Caco-2 (cell line): ENCODE data around the gene DNAH2. TPM values are rescaled to one million over a fixed set of nuclear protein-coding genes. Genes with fewer than 3 reads are reported as not detected.

ENCODE experiments used
- BruUV-seq: library from RNA; stranded (reverse); fragments of 400-500 nt; replicated peaks from 2 replicates; lab custom pipeline; 2021; lab: Mats Ljungman, UMichigan
- CTCF ChIA-PET: fragments of 300-600 bp; sonication (Branson Sonifier 250); formaldehyde crosslinking; loops from one replicate; lab custom pipeline; 2022; ENCODE audit warnings: antibody characterized with exemption; lab: Charles Lee
- POLR2A ChIA-PET: fragments of 300-600 bp; sonication (Branson Sonifier 250); formaldehyde crosslinking; loops from one replicate; lab custom pipeline; 2022; ENCODE audit warnings: antibody characterized with exemption; lab: Charles Lee
- DNase-seq, 2 experiments: peaks; one replicate each; pipeline versions ENCODE4 v3.0.0 to v3.0.0-alpha.2; 2020 to 2022
- H3K27me3 ChIP-seq: replicated peaks from 2 replicates; pipeline ENCODE4 v1.6.0; 2011; ENCODE audit warnings: low read length; ENCODE audit not compliant: control insufficient read depth, insufficient read depth
- H3K36me3 ChIP-seq: 2 replicates; pipeline ENCODE4 v1.5.1; 2011; ENCODE audit warnings: low read length; ENCODE audit not compliant: control insufficient read depth, insufficient read depth
- H3K4me1 ChIP-seq: fragments of 250-450 bp; sonication (Bioruptor Pico); 2 replicates; pipeline ENCODE4 v1.5.1; 2020; ENCODE audit warnings: mild to moderate bottlenecking
- H3K4me3 ChIP-seq: 2 replicates; pipeline ENCODE4 v1.5.1; 2011; ENCODE audit warnings: low read depth, mild to moderate bottlenecking, control low read depth, low read length
- H3K9me3 ChIP-seq: fragments of 250-450 bp; sonication (Bioruptor Pico); 2 replicates; pipeline ENCODE4 v1.5.1; 2020; ENCODE audit warnings: mild to moderate bottlenecking, moderate library complexity
- H3K27ac Mint-ChIP-seq: one replicate; pipeline ENCODE4 v1.8.0; 2022; ENCODE audit warnings: mixed read lengths; ENCODE audit not compliant: unreplicated experiment
- H3K27me3 Mint-ChIP-seq: one replicate; pipeline ENCODE4 v1.8.0; 2022; ENCODE audit warnings: mixed read lengths; ENCODE audit not compliant: insufficient read depth, unreplicated experiment
- H3K36me3 Mint-ChIP-seq: one replicate; pipeline ENCODE4 v1.8.0; 2022; ENCODE audit warnings: mild to moderate bottlenecking, mixed read lengths; ENCODE audit not compliant: insufficient read depth, unreplicated experiment
- H3K4me1 Mint-ChIP-seq: one replicate; pipeline ENCODE4 v1.8.0; 2022; ENCODE audit warnings: low read depth, mixed read lengths; ENCODE audit not compliant: unreplicated experiment
- H3K4me3 Mint-ChIP-seq: one replicate; pipeline ENCODE4 v1.8.0; 2022; ENCODE audit warnings: mild to moderate bottlenecking, moderate library complexity, mixed read lengths; ENCODE audit not compliant: unreplicated experiment
- H3K9me3 Mint-ChIP-seq: one replicate; pipeline ENCODE4 v1.8.0; 2022; ENCODE audit warnings: mixed read lengths; ENCODE audit not compliant: unreplicated experiment
- CTCF ChIP-seq, 2 experiments: fragments of 200-600 bp in 1 of 2; IDR thresholded peaks; 1 replicate in 1 of 2; 2 replicates in 1 of 2; pipeline versions ENCODE4 v1.5.1 to v1.8.0; 2011 to 2022; ENCODE audit warnings: antibody characterized with exemption in 1 of 2, control low read depth in 1 of 2, inconsistent platforms in 1 of 2, low read depth in 1 of 2, low read length in 1 of 2, mild to moderate bottlenecking in 1 of 2, moderate library complexity in 1 of 2; ENCODE audit not compliant: insufficient read depth in 1 of 2, severe bottlenecking in 1 of 2, unreplicated experiment in 1 of 2
- intact Hi-C: fragments of 100-400 bp; cut with micrococcal nuclease; formaldehyde crosslinking; loops from one replicate; pipeline ENCODE4 v1.10.0; 2022; ENCODE audit not compliant: unreplicated experiment
- total RNA-seq: library from RNA; stranded (reverse); gene quantifications from 2 replicates; pipeline ENCODE4 v1.2.3, GENCODE V29; 2022

Gene DNAH2
- total RNA-seq, 1 experiment from 2014 or later = 1.9 TPM

- no peaks in the 10 kb centered on the region for H3K9me3 ChIP-seq
- TF ChIP-seq CTCF (IDR thresholded peaks at IDR 0.05; ENCODE audit: insufficient read depth in 1 of 2, low read depth in 1 of 2, low read length in 1 of 2, severe bottlenecking in 1 of 2, unreplicated experiment in 1 of 2) = no peak
- CTCF ChIA-PET = interaction anchor here (0.6 to 1.8 kb wide), 3 partner anchors 13 to 152 kb away, joined by 5 to 7 read pairs (median 5); partner anchors contain the start of gene NAA38
- H3K27me3 ChIP-seq = no peaks in the 10 kb centered on the region
- H3K36me3 ChIP-seq = no peaks in the 10 kb centered on the region; the same call in 1 of the 2 replicates
- no peaks in the 10 kb centered on the region for H3K27me3 Mint-ChIP-seq
- peak overlapping the region; percentile 82 for H3K4me3 Mint-ChIP-seq
- H3K4me1 Mint-ChIP-seq = peaks cover 20% of the 10 kb centered on the region
- H3K9me3 Mint-ChIP-seq = no peaks in the 10 kb centered on the region
- H3K4me3 ChIP-seq = peak overlapping the region; percentile 68
- intact Hi-C loops = loop anchor here (2.0 kb wide), 2 partner anchors 13 to 97 kb away; partner anchors contain the start of gene NAA38
- H3K27ac Mint-ChIP-seq = peak overlapping the region; percentile 98
- peaks cover 26% of the 10 kb centered on the region for H3K4me1 ChIP-seq
- peaks cover 62% of the 10 kb centered on the region for H3K36me3 Mint-ChIP-seq
- peak; percentile 79 to 81 for DNase-seq
- BruUV-seq = no TSS peak
- POLR2A ChIA-PET = interaction anchor here (3.8 kb wide), 1 partner anchor 13 kb away, joined by 27 read pairs; the partner anchor contains the start of genes CYB5D1 and NAA38
Measured at GRCh38 chr17:7843536-7844291, 126.2 kb downstream of the DNAH2 start.

GRCh38 chr17:7844292-7845154 lies 127.0 kb downstream of the DNAH2 start:
- H3K27me3 Mint-ChIP-seq = no peaks in the 10 kb centered on the region
- H3K4me1 Mint-ChIP-seq = peaks cover 12% of the 10 kb centered on the region
- intact Hi-C loops = no loop called here
- peak overlapping the region; percentile 98 for H3K27ac Mint-ChIP-seq
- peaks cover 60% of the 10 kb centered on the region for H3K36me3 Mint-ChIP-seq
- H3K4me3 Mint-ChIP-seq = peak overlapping the region; percentile 82
- no peaks in the 10 kb centered on the region for H3K9me3 Mint-ChIP-seq
- Histone ChIP-seq H3K4me1 (peaks cover 18% of the 10 kb centered on the region), H3K36me3 (no peaks in the 10 kb centered on the region; the same call in 1 of the 2 replicates), H3K9me3 (no peaks in the 10 kb centered on the region), H3K27me3 (no peaks in the 10 kb centered on the region), H3K4me3 (peak overlapping the region; percentile 68)
- TF ChIP-seq CTCF (IDR thresholded peaks at IDR 0.05; ENCODE audit: insufficient read depth in 1 of 2, low read depth in 1 of 2, low read length in 1 of 2, severe bottlenecking in 1 of 2, unreplicated experiment in 1 of 2) = no peak
- peak; percentile 88 for DNase-seq
- BruUV-seq = TSS peak; percentile 19
- ChIA-PET CTCF (interaction anchor here (0.6 to 1.6 kb wide), 5 partner anchors 9 to 230 kb away, joined by 3 to 6 read pairs (median 4); partner anchors contain the start of genes FXR2 and NAA38), POLR2A (interaction anchor here (0.8 to 3.8 kb wide), 4 partner anchors 8 to 71 kb away, joined by 3 to 27 read pairs (median 6); partner anchors contain the start of genes CYB5D1, NAA38 and RNF227)
